PC-9 (cell line): ENCODE measurements around the gene TTLL9. TPM values are rescaled to one million over a fixed set of nuclear protein-coding genes. Genes with fewer than 3 reads are reported as not detected.

Experiments
- BruUV-seq: library from RNA; stranded (reverse); fragments of 400-500 nt; replicated peaks from 2 replicates; lab custom pipeline; 2021; lab: Mats Ljungman, UMichigan
- CTCF ChIA-PET: fragments of 300-600 bp; sonication (Branson Sonifier 250); formaldehyde crosslinking; loops from one replicate; lab custom pipeline; 2022; ENCODE audit warnings: antibody characterized with exemption; lab: Charles Lee
- POLR2A ChIA-PET: fragments of 300-600 bp; sonication (Branson Sonifier 250); formaldehyde crosslinking; loops from one replicate; lab custom pipeline; 2022; ENCODE audit warnings: antibody characterized with exemption; ENCODE audit not compliant: unreplicated experiment; lab: Charles Lee
- DNase-seq, 2 experiments: peaks; one replicate each; pipeline versions ENCODE4 v3.0.0 to v3.0.0-alpha.2; 2015 to 2022; ENCODE audit warnings: mixed read lengths in 1 of 2
- H2AFZ ChIP-seq: fragments of 200-600 bp; sonication (generic); 2 replicates; pipeline ENCODE4 v1.8.1; 2017; ENCODE audit warnings: antibody characterized with exemption
- H3F3A ChIP-seq: fragments of 200-600 bp; sonication (generic); 2 replicates; pipeline ENCODE4 v1.8.1; 2017; ENCODE audit warnings: antibody characterized with exemption, mild to moderate bottlenecking, low read depth; ENCODE audit not compliant: insufficient read depth
- H3K27ac ChIP-seq: fragments of 200-600 bp; sonication (generic); 2 replicates; pipeline ENCODE4 v1.6.1; 2016; ENCODE audit warnings: mixed run types
- H3K27me3 ChIP-seq: fragments of 200-600 bp; sonication (generic); 2 replicates; pipeline ENCODE4 v1.6.1; 2016; ENCODE audit warnings: low read depth, mixed run types; ENCODE audit not compliant: insufficient read depth
- H3K36me3 ChIP-seq: fragments of 200-600 bp; sonication (generic); 2 replicates; pipeline ENCODE4 v1.6.1; 2016; ENCODE audit warnings: low read depth, mixed run types
- H3K4me1 ChIP-seq: fragments of 200-600 bp; sonication (generic); replicated peaks from 2 replicates; pipeline ENCODE4 v1.6.1; 2016; ENCODE audit warnings: mixed run types; ENCODE audit not compliant: insufficient read depth
- H3K4me2 ChIP-seq: fragments of 200-600 bp; sonication (generic); 2 replicates; pipeline ENCODE4 v1.6.1; 2017; ENCODE audit warnings: mixed run types
- H3K4me3 ChIP-seq: fragments of 200-600 bp; sonication (generic); 2 replicates; pipeline ENCODE4 v1.6.1; 2016; ENCODE audit warnings: mixed run types
- H3K79me2 ChIP-seq: fragments of 200-600 bp; sonication (generic); 2 replicates; pipeline ENCODE4 v1.6.1; 2017; ENCODE audit warnings: low read depth, mixed run types
- H3K9me2 ChIP-seq: fragments of 200-600 bp; sonication (generic); 2 replicates; pipeline ENCODE4 v1.8.1; 2017; ENCODE audit warnings: mild to moderate bottlenecking; ENCODE audit not compliant: insufficient read depth
- H3K9me3 ChIP-seq: fragments of 200-600 bp; sonication (generic); 2 replicates; pipeline ENCODE4 v1.8.1; 2016; ENCODE audit warnings: low read depth; ENCODE audit not compliant: insufficient read depth
- H4K20me1 ChIP-seq: fragments of 200-600 bp; sonication (generic); 2 replicates; pipeline ENCODE4 v1.8.1; 2017; ENCODE audit not compliant: insufficient read depth
- CTCF ChIP-seq: fragments of 200-600 bp; sonication (generic); conservative IDR thresholded peaks from 2 replicates; pipeline ENCODE4 v1.6.1; 2017; ENCODE audit warnings: mixed run types, antibody characterized with exemption, mild to moderate bottlenecking, moderate library complexity
- EZH2 ChIP-seq: fragments of 200-600 bp; sonication (generic); IDR thresholded peaks from 2 replicates; pipeline ENCODE4 v1.8.0; 2017; ENCODE audit warnings: antibody characterized with exemption, low read depth
- intact Hi-C: fragments of 100-400 bp; cut with micrococcal nuclease; formaldehyde crosslinking; loops from one replicate; pipeline ENCODE4 v1.10.0; 2022; ENCODE audit not compliant: unreplicated experiment
- total RNA-seq: library from RNA; stranded (reverse); gene quantifications from 2 replicates; pipeline ENCODE4 v1.2.3, GENCODE V29; 2021

The TTLL9 gene
- total RNA-seq, 1 experiment from 2014 or later, result 1.8 TPM

GRCh38 chr20:31924561-31924960, 54.1 kb downstream of the TTLL9 start:
- H3K79me2 ChIP-seq, result no peaks in the 10 kb centered on the region
- no TSS peak for BruUV-seq
- intact Hi-C loops, result no loop called here
- TF ChIP-seq EZH2 (no peak), CTCF (no peak)
- peaks cover 34% of the 10 kb centered on the region for H3K27me3 ChIP-seq
- no peaks in the 10 kb centered on the region for H3K4me1 ChIP-seq
- no peak for DNase-seq
- H4K20me1 ChIP-seq, result no peaks in the 10 kb centered on the region
- H3K4me2 ChIP-seq, result no peak overlapping the region
- no peaks in the 10 kb centered on the region for H3K9me3 ChIP-seq
- no peaks in the 10 kb centered on the region for H3K36me3 ChIP-seq
- CTCF ChIA-PET, result no interaction called here
- no peak overlapping the region for H3K4me3 ChIP-seq
- H3F3A ChIP-seq, result no peaks in the 10 kb centered on the region
- POLR2A ChIA-PET, result no interaction called here
- H3K9me2 ChIP-seq, result no peaks in the 10 kb centered on the region
- H3K27ac ChIP-seq, result no peak overlapping the region
- no peak overlapping the region for H2AFZ ChIP-seq

GRCh38 chr20:31925631-31926030, 55.2 kb downstream of the TTLL9 start:
- Histone ChIP-seq H3K27ac (no peak overlapping the region), H4K20me1 (no peaks in the 10 kb centered on the region), H2AFZ (no peak overlapping the region), H3K4me3 (no peak overlapping the region), H3K4me2 (no peak overlapping the region), H3K36me3 (no peaks in the 10 kb centered on the region), H3K9me2 (no peaks in the 10 kb centered on the region), H3K4me1 (no peaks in the 10 kb centered on the region), H3K27me3 (peaks cover 30% of the 10 kb centered on the region), H3F3A (no peaks in the 10 kb centered on the region), H3K79me2 (no peaks in the 10 kb centered on the region), H3K9me3 (no peaks in the 10 kb centered on the region)
- no peak for DNase-seq
- ChIA-PET POLR2A (no interaction called here), CTCF (no interaction called here)
- no TSS peak for BruUV-seq
- intact Hi-C loops, result no loop called here
- TF ChIP-seq EZH2 (no peak), CTCF (no peak)

- intact Hi-C loops, result no loop called here
- CTCF ChIA-PET, result no interaction called here
- peaks cover 30% of the 10 kb centered on the region for H3K27me3 ChIP-seq
- H2AFZ ChIP-seq, result no peak overlapping the region
- H3K4me1 ChIP-seq, result no peaks in the 10 kb centered on the region
- H3K4me3 ChIP-seq, result no peak overlapping the region
- no TSS peak for BruUV-seq
- H4K20me1 ChIP-seq, result no peaks in the 10 kb centered on the region
- H3K79me2 ChIP-seq, result no peaks in the 10 kb centered on the region
- POLR2A ChIA-PET, result no interaction called here
- H3K9me3 ChIP-seq, result no peaks in the 10 kb centered on the region
- DNase-seq, result no peak
- no peaks in the 10 kb centered on the region for H3K36me3 ChIP-seq
- no peaks in the 10 kb centered on the region for H3K9me2 ChIP-seq
- H3F3A ChIP-seq, result no peaks in the 10 kb centered on the region
- no peak overlapping the region for H3K4me2 ChIP-seq
- no peak for TF ChIP-seq EZH2
- TF ChIP-seq CTCF, result no peak
- H3K27ac ChIP-seq, result no peak overlapping the region
These were observed 56.1 kb downstream of the TTLL9 start for GRCh38 chr20:31926493-31926892.
